ENCODE results near the gene ZNF513.

ZNF513 gene

GRCh38 chr2:27420996-27421395 lies 40.5 kb upstream of the ZNF513 start:
- Histone ChIP-seq H3K9me3 (ENCODE audit: insufficient read depth, low read length) (no peaks in the 10 kb centered on the region), H2AFZ (ENCODE audit: low read depth, low read length) (no peak overlapping the region), H3K79me2 (ENCODE audit: low read length) (no peaks in the 10 kb centered on the region), H3K4me1 (ENCODE audit: low read length) (no peaks in the 10 kb centered on the region), H3K27me3 (ENCODE audit: low read depth, low read length) (no peaks in the 10 kb centered on the region), H3K9ac (ENCODE audit: low read length) (no peak overlapping the region), H3K4me3 (ENCODE audit: low read length) (no peak overlapping the region), H4K20me1 (ENCODE audit: insufficient read depth, low read length) (no peaks in the 10 kb centered on the region), H3K36me3 (replicated peaks; ENCODE audit: low read depth, low read length) (no peaks in the 10 kb centered on the region), H3K4me2 (ENCODE audit: low read length) (no peak overlapping the region), H3K27ac (ENCODE audit: low read length) (no peak overlapping the region)
- no peak for TF ChIP-seq EZH2phosphoT487 (IDR thresholded peaks at IDR 0.05; ENCODE audit: low read depth)
- no peak for TF ChIP-seq CTCF (IDR thresholded peaks at IDR 0.05; ENCODE audit: low read depth, low read length)

GRCh38 chr2:27416151-27416550 lies 35.6 kb upstream of the ZNF513 start:
- H3K79me2 ChIP-seq (ENCODE audit: low read length), result no peaks in the 10 kb centered on the region
- no peaks in the 10 kb centered on the region for H3K36me3 ChIP-seq (replicated peaks; ENCODE audit: low read depth, low read length)
- H3K4me3 ChIP-seq (ENCODE audit: low read length), result no peak overlapping the region
- H3K27me3 ChIP-seq (ENCODE audit: low read depth, low read length), result 0 out of 2 replicates have a peak, but pooled peaks cover 2% of the 10 kb centered on the region
- no peaks in the 10 kb centered on the region for H3K9me3 ChIP-seq (ENCODE audit: insufficient read depth, low read length)
- H3K27ac ChIP-seq (ENCODE audit: low read length), result no peak overlapping the region
- no peak overlapping the region for H2AFZ ChIP-seq (ENCODE audit: low read depth, low read length)
- H4K20me1 ChIP-seq (ENCODE audit: insufficient read depth, low read length), result no peaks in the 10 kb centered on the region
- no peak overlapping the region for H3K4me2 ChIP-seq (ENCODE audit: low read length)
- H3K9ac ChIP-seq (ENCODE audit: low read length), result no peak overlapping the region
- no peak for TF ChIP-seq EZH2phosphoT487 (IDR thresholded peaks at IDR 0.05; ENCODE audit: low read depth)
- TF ChIP-seq CTCF (IDR thresholded peaks at IDR 0.05; ENCODE audit: low read depth, low read length), result no peak
- H3K4me1 ChIP-seq (ENCODE audit: low read length), result no peaks in the 10 kb centered on the region

- no peak overlapping the region for H3K27ac ChIP-seq (ENCODE audit: low read length)
- H2AFZ ChIP-seq (ENCODE audit: low read depth, low read length), result no peak overlapping the region
- H3K27me3 ChIP-seq (ENCODE audit: low read depth, low read length), result 0 out of 2 replicates have a peak, but pooled peaks cover 2% of the 10 kb centered on the region
- peaks cover 12% of the 10 kb centered on the region for H3K4me1 ChIP-seq (ENCODE audit: low read length)
- H3K79me2 ChIP-seq (ENCODE audit: low read length), result peaks cover 18% of the 10 kb centered on the region
- H3K9me3 ChIP-seq (ENCODE audit: insufficient read depth, low read length), result no peaks in the 10 kb centered on the region
- TF ChIP-seq EZH2phosphoT487 (IDR thresholded peaks at IDR 0.05; ENCODE audit: low read depth), result no peak
- TF ChIP-seq CTCF (IDR thresholded peaks at IDR 0.05; ENCODE audit: low read depth, low read length), result no peak
- no peak overlapping the region for H3K4me2 ChIP-seq (ENCODE audit: low read length)
- H3K36me3 ChIP-seq (replicated peaks; ENCODE audit: low read depth, low read length), result peaks cover under 1% of the 10 kb centered on the region
- peaks cover 10% of the 10 kb centered on the region for H4K20me1 ChIP-seq (ENCODE audit: insufficient read depth, low read length)
- no peak overlapping the region for H3K4me3 ChIP-seq (ENCODE audit: low read length)
- H3K9ac ChIP-seq (ENCODE audit: low read length), result no peak overlapping the region
Observed at GRCh38 chr2:27412419-27413152, 32.1 kb upstream of the ZNF513 start.

- H2AFZ ChIP-seq (ENCODE audit: low read depth, low read length), result peak within 1 kb of the TSS; percentile 91
- H3K79me2 ChIP-seq (ENCODE audit: low read length), result peaks cover 49% of the 10 kb centered on the region
- H4K20me1 ChIP-seq (ENCODE audit: insufficient read depth, low read length), result peaks cover 31% of the 10 kb centered on the region
- 0 out of 2 replicates have a peak, but pooled peaks cover 2% of the 10 kb centered on the region for H3K27me3 ChIP-seq (ENCODE audit: low read depth, low read length)
- H3K4me2 ChIP-seq (ENCODE audit: low read length), result peak within 1 kb of the TSS; percentile 91
- no peak for TF ChIP-seq EZH2phosphoT487 (IDR thresholded peaks at IDR 0.05; ENCODE audit: low read depth)
- TF ChIP-seq CTCF (IDR thresholded peaks at IDR 0.05; ENCODE audit: low read depth, low read length), result no peak
- H3K36me3 ChIP-seq (replicated peaks; ENCODE audit: low read depth, low read length), result peaks cover 15% of the 10 kb centered on the region
- peak within 1 kb of the TSS; percentile 71 for H3K27ac ChIP-seq (ENCODE audit: low read length)
- peak within 1 kb of the TSS; percentile 95 for H3K9ac ChIP-seq (ENCODE audit: low read length)
- no peaks in the 10 kb centered on the region for H3K9me3 ChIP-seq (ENCODE audit: insufficient read depth, low read length)
- H3K4me3 ChIP-seq (ENCODE audit: low read length), result peak within 1 kb of the TSS; percentile 89
- H3K4me1 ChIP-seq (ENCODE audit: low read length), result peaks cover 19% of the 10 kb centered on the region
Observed at GRCh38 chr2:27409321-27410073, 29.0 kb upstream of the ZNF513 start, which contains the start of gene PPM1G. Gene PPM1G (minus strand): TSS chr2:27409591. CDS start chr2:27409422, 169 bp downstream.

All from OCI-LY3 (cell line).